H1 (cell line): ENCODE measurements around the gene PPP2R2B.

Experiments
- KDM1A ChIP-seq: fragments of 200-600, 300-600 bp; sonication (generic); IDR thresholded peaks from 2 replicates; pipeline ENCODE4 v1.7.1; 2016; ENCODE audit warnings: mild to moderate bottlenecking, low read length, borderline replicate concordance
- KDM5A ChIP-seq: fragments of 200-600 bp; IDR thresholded peaks from 2 replicates; pipeline ENCODE4 v1.7.1; 2012; ENCODE audit warnings: mild to moderate bottlenecking, low read length, inconsistent platforms, mixed read lengths
- PHF8 ChIP-seq: fragments of 200-600 bp; sonication (generic); conservative IDR thresholded peaks from 2 replicates; pipeline ENCODE4 v1.7.1; 2012; ENCODE audit warnings: low read depth, mild to moderate bottlenecking, inconsistent platforms, low read length, moderate library complexity
- POLR2A ChIP-seq, 2 experiments: IDR thresholded peaks; 1 replicate in 1 of 2; 2 replicates in 1 of 2; pipeline ENCODE4 v1.6.1; 2011; ENCODE audit warnings: low read depth in 2 of 2, low read length in 2 of 2, mild to moderate bottlenecking in 2 of 2; ENCODE audit errors: control extremely low read depth in 1 of 2
- RBBP5 ChIP-seq: IDR thresholded peaks from 2 replicates; pipeline ENCODE4 v1.7.1; 2012; ENCODE audit warnings: low read depth, mild to moderate bottlenecking, inconsistent platforms, low read length, moderate library complexity, borderline replicate concordance
- SP1 ChIP-seq: IDR thresholded peaks from 2 replicates; pipeline ENCODE4 v1.6.1; 2011; ENCODE audit warnings: low read depth, low read length
- TCF12 ChIP-seq: IDR thresholded peaks from 2 replicates; pipeline ENCODE4 v1.6.1; 2011; ENCODE audit warnings: low read depth, mild to moderate bottlenecking, low read length
- TF ChIP-seq, protein P1 (sequence below), 3 experiments: IDR thresholded peaks; 1 replicate in 2 of 3; 2 replicates in 1 of 3; pipeline versions ENCODE4 v1.5.1 to v1.6.1; 2011; ENCODE audit warnings: low read length in 3 of 3, mild to moderate bottlenecking in 3 of 3, inconsistent platforms in 2 of 3, low read depth in 1 of 3, moderate library complexity in 1 of 3; ENCODE audit not compliant: insufficient read depth in 1 of 3; ENCODE audit errors: control extremely low read depth in 1 of 3

DNA sequence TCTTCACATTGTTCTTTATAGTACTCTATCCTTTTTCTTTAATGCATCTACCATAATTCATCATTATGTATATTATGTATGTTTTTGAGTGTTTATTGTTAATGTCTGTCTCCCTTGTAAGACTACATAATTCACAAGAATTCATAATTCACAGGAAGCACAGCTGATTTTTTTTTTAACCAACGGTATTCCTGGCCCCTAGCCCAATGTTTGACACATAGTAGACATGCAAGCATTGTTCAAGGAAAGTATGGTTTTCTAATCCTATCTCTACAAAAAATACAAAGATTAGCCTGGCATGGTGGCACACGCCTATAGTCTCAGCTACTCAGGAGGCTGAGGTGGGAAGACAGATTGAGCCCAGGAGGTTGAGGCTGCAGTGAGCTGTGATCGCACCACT is 160.6 kb downstream of the PPP2R2B start:
- TF ChIP-seq, protein P1, sequence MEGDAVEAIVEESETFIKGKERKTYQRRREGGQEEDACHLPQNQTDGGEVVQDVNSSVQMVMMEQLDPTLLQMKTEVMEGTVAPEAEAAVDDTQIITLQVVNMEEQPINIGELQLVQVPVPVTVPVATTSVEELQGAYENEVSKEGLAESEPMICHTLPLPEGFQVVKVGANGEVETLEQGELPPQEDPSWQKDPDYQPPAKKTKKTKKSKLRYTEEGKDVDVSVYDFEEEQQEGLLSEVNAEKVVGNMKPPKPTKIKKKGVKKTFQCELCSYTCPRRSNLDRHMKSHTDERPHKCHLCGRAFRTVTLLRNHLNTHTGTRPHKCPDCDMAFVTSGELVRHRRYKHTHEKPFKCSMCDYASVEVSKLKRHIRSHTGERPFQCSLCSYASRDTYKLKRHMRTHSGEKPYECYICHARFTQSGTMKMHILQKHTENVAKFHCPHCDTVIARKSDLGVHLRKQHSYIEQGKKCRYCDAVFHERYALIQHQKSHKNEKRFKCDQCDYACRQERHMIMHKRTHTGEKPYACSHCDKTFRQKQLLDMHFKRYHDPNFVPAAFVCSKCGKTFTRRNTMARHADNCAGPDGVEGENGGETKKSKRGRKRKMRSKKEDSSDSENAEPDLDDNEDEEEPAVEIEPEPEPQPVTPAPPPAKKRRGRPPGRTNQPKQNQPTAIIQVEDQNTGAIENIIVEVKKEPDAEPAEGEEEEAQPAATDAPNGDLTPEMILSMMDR (IDR thresholded peaks at IDR 0.05; ENCODE audit: control extremely low read depth in 1 of 3, insufficient read depth in 1 of 3, low read depth in 1 of 3, low read length in 3 of 3) = no peak
- TF ChIP-seq RBBP5 (no peak), KDM1A (no peak), PHF8 (no peak), TCF12 (no peak), POLR2A (IDR thresholded peaks at IDR 0.05; ENCODE audit: control extremely low read depth in 1 of 2, low read depth in 2 of 2, low read length in 2 of 2) (no peak), KDM5A (no peak), SP1 (no peak)
